Measurements from ENCODE around the gene COX14.
"Not testable (repeated sequence)": the region's sequence is repeated elsewhere in the genome, so short reads cannot be mapped to it uniquely, and the experiment has no call there.

Gene COX14

GRCh38 chr12:50112456-50113218 is 601 bp downstream of the COX14 start:
- Mint-ChIP-seq H3K36me3 (peaks cover 7% of the 10 kb centered on the region), H3K9me3 (no peaks in the 10 kb centered on the region), H3K4me1 (peaks cover 44% of the 10 kb centered on the region), H3K27me3 (no peaks in the 10 kb centered on the region), H3K27ac (peak overlapping the region; percentile 99), H3K4me3 (peak overlapping the region; percentile 98)

GRCh38 chr12:50117057-50117622 is 5.1 kb downstream of the COX14 start:
- Mint-ChIP-seq H3K36me3 (peaks cover 11% of the 10 kb centered on the region), H3K27ac (peak overlapping the region; percentile 72), H3K4me3 (no peak overlapping the region), H3K27me3 (no peaks in the 10 kb centered on the region), H3K4me1 (peaks cover 50% of the 10 kb centered on the region), H3K9me3 (no peaks in the 10 kb centered on the region)

- Mint-ChIP-seq H3K4me3 (no peak overlapping the region), H3K4me1 (peaks cover 43% of the 10 kb centered on the region), H3K27me3 (no peaks in the 10 kb centered on the region), H3K9me3 (no peaks in the 10 kb centered on the region), H3K36me3 (peaks cover 13% of the 10 kb centered on the region), H3K27ac (no peak overlapping the region)
These were observed 7.4 kb downstream of the COX14 start for GRCh38 chr12:50119387-50119786.

GRCh38 chr12:50120521-50120920 is 8.5 kb downstream of the COX14 start:
- H3K4me3 Mint-ChIP-seq, result no peak overlapping the region
- H3K9me3 Mint-ChIP-seq, result no peaks in the 10 kb centered on the region
- peaks cover 11% of the 10 kb centered on the region for H3K36me3 Mint-ChIP-seq
- H3K27me3 Mint-ChIP-seq, result no peaks in the 10 kb centered on the region
- peaks cover 49% of the 10 kb centered on the region for H3K4me1 Mint-ChIP-seq
- H3K27ac Mint-ChIP-seq, result peak overlapping the region; percentile 13

GRCh38 chr12:50120953-50121352 is 8.9 kb downstream of the COX14 start:
- peaks cover 49% of the 10 kb centered on the region for H3K4me1 Mint-ChIP-seq

GRCh38 chr12:50121641-50122040 is 9.6 kb downstream of the COX14 start:
- no peaks in the 10 kb centered on the region for H3K27me3 Mint-ChIP-seq
- H3K27ac Mint-ChIP-seq, result no peak overlapping the region
- H3K4me3 Mint-ChIP-seq, result no peak overlapping the region
- no peaks in the 10 kb centered on the region for H3K9me3 Mint-ChIP-seq
- peaks cover 43% of the 10 kb centered on the region for H3K4me1 Mint-ChIP-seq
- H3K36me3 Mint-ChIP-seq, result peaks cover 8% of the 10 kb centered on the region

More at GRCh38 chr12:50120953-50121352, 8.9 kb downstream of the COX14 start:
- Mint-ChIP-seq H3K36me3 (peaks cover 8% of the 10 kb centered on the region), H3K27ac (peak overlapping the region; percentile 13), H3K4me3 (no peak overlapping the region), H3K9me3 (no peaks in the 10 kb centered on the region), H3K27me3 (no peaks in the 10 kb centered on the region)

GRCh38 chr12:50123203-50123602 is 11.2 kb downstream of the COX14 start:
- no peaks in the 10 kb centered on the region for H3K27me3 Mint-ChIP-seq
- no peak overlapping the region for H3K27ac Mint-ChIP-seq
- H3K4me3 Mint-ChIP-seq, result no peak overlapping the region
- H3K9me3 Mint-ChIP-seq, result no peaks in the 10 kb centered on the region
- peaks cover 8% of the 10 kb centered on the region for H3K36me3 Mint-ChIP-seq
- H3K4me1 Mint-ChIP-seq, result peaks cover 41% of the 10 kb centered on the region

- Mint-ChIP-seq H3K27ac (peak overlapping the region; percentile 38), H3K9me3 (no peaks in the 10 kb centered on the region), H3K4me1 (peaks cover 36% of the 10 kb centered on the region), H3K36me3 (peaks cover 11% of the 10 kb centered on the region), H3K4me3 (no peak overlapping the region), H3K27me3 (no peaks in the 10 kb centered on the region)
These were observed 15.5 kb downstream of the COX14 start for GRCh38 chr12:50127546-50127945.

GRCh38 chr12:50129290-50129689 is 17.3 kb downstream of the COX14 start:
- Mint-ChIP-seq H3K4me1 (peaks cover 31% of the 10 kb centered on the region), H3K4me3 (no peak overlapping the region), H3K36me3 (peaks cover 12% of the 10 kb centered on the region), H3K9me3 (no peaks in the 10 kb centered on the region), H3K27me3 (no peaks in the 10 kb centered on the region), H3K27ac (no peak overlapping the region)

- Mint-ChIP-seq H3K27ac (no peak overlapping the region), H3K4me3 (no peak overlapping the region), H3K36me3 (peaks cover 12% of the 10 kb centered on the region), H3K9me3 (no peaks in the 10 kb centered on the region), H3K4me1 (peaks cover 11% of the 10 kb centered on the region), H3K27me3 (no peaks in the 10 kb centered on the region)
These were observed 20.6 kb downstream of the COX14 start for GRCh38 chr12:50132505-50133135.

- Mint-ChIP-seq H3K36me3 (peaks cover 5% of the 10 kb centered on the region), H3K27me3 (no peaks in the 10 kb centered on the region), H3K9me3 (no peaks in the 10 kb centered on the region), H3K27ac (no peak overlapping the region), H3K4me1 (peaks cover 5% of the 10 kb centered on the region), H3K4me3 (no peak overlapping the region)
These were observed 31.0 kb downstream of the COX14 start for GRCh38 chr12:50142993-50143392.

- Mint-ChIP-seq H3K36me3 (peaks cover 5% of the 10 kb centered on the region), H3K27me3 (no peaks in the 10 kb centered on the region), H3K4me3 (no peak overlapping the region), H3K27ac (no peak overlapping the region), H3K9me3 (no peaks in the 10 kb centered on the region), H3K4me1 (peaks cover 14% of the 10 kb centered on the region)
These were observed 33.4 kb downstream of the COX14 start for GRCh38 chr12:50145439-50145838.

- peaks cover 27% of the 10 kb centered on the region for H3K4me1 Mint-ChIP-seq
- no peak overlapping the region for H3K4me3 Mint-ChIP-seq
- H3K9me3 Mint-ChIP-seq, result no peaks in the 10 kb centered on the region
- peaks cover 1% of the 10 kb centered on the region for H3K36me3 Mint-ChIP-seq
- no peaks in the 10 kb centered on the region for H3K27me3 Mint-ChIP-seq
- H3K27ac Mint-ChIP-seq, result no peak overlapping the region
These were observed 35.2 kb downstream of the COX14 start for GRCh38 chr12:50147281-50147680.

- not testable (repeated sequence) for H3K9me3 Mint-ChIP-seq, H3K4me3 Mint-ChIP-seq, H3K27ac Mint-ChIP-seq, H3K36me3 Mint-ChIP-seq, H3K27me3 Mint-ChIP-seq
- H3K4me1 Mint-ChIP-seq, result peaks cover 27% of the 10 kb centered on the region
These were observed 36.0 kb downstream of the COX14 start for GRCh38 chr12:50148011-50148410.

GRCh38 chr12:50149311-50149710 is 37.3 kb downstream of the COX14 start:
- H3K36me3 Mint-ChIP-seq, result peaks cover 1% of the 10 kb centered on the region
- peaks cover 27% of the 10 kb centered on the region for H3K4me1 Mint-ChIP-seq
- no peaks in the 10 kb centered on the region for H3K9me3 Mint-ChIP-seq
- peak overlapping the region; percentile 30 for H3K27ac Mint-ChIP-seq
- no peaks in the 10 kb centered on the region for H3K27me3 Mint-ChIP-seq
- H3K4me3 Mint-ChIP-seq, result no peak overlapping the region

GRCh38 chr12:50151047-50151687 is 39.1 kb downstream of the COX14 start:
- H3K9me3 Mint-ChIP-seq, result no peaks in the 10 kb centered on the region
- H3K4me1 Mint-ChIP-seq, result peaks cover 22% of the 10 kb centered on the region
- H3K4me3 Mint-ChIP-seq, result no peak overlapping the region
- H3K27ac Mint-ChIP-seq, result peak overlapping the region; percentile 71
- no peaks in the 10 kb centered on the region for H3K36me3 Mint-ChIP-seq
- H3K27me3 Mint-ChIP-seq, result no peaks in the 10 kb centered on the region

Measured in activated naive CD4-positive, alpha-beta T cell treated with anti-CD3 and anti-CD28 coated beads, Interleukin-2, amount 50 U/mL, for 24 hours (primary cell).